ENCODE measurements around the gene GART.
A peak's percentile ranks its signal among the peaks of the same experiment; 100 is the strongest.

Gene GART

GRCh38 chr21:33546086-33546485, 4.2 kb upstream of the GART start:
- TF ChIP-seq CTCF (IDR thresholded peaks at IDR 0.05; ENCODE audit: insufficient read depth, low read length) (no peak), SPI1 (IDR thresholded peaks at IDR 0.05; ENCODE audit: borderline replicate concordance, low read depth) (peak; percentile 30; the same call in 1 of the 2 replicates)
- DNase-seq (ENCODE audit: low read depth in 1 of 2, low spot score in 1 of 2): peak in 1 of 2 experiments; percentile 64
- H3K4me3 ChIP-seq (replicated peaks; ENCODE audit: insufficient read depth, low read length): no peak overlapping the region
- H3K27me3 ChIP-seq (ENCODE audit: insufficient read depth, poor library complexity, severe bottlenecking): no peaks in the 10 kb centered on the region
- peak overlapping the region; percentile 98 for H3K27ac ChIP-seq (replicated peaks)

- no peak for DNase-seq (ENCODE audit: low read depth in 1 of 2, low spot score in 1 of 2)
- no peaks in the 10 kb centered on the region for H3K27me3 ChIP-seq (ENCODE audit: insufficient read depth, poor library complexity, severe bottlenecking)
- no peak for TF ChIP-seq GABPA (IDR thresholded peaks at IDR 0.05; ENCODE audit: low read depth)
- TF ChIP-seq CTCF (IDR thresholded peaks at IDR 0.05; ENCODE audit: insufficient read depth, low read length): no peak
- TF ChIP-seq REST (IDR thresholded peaks at IDR 0.05; ENCODE audit: insufficient replicate concordance, low read depth): no peak
- TF ChIP-seq SPI1 (IDR thresholded peaks at IDR 0.05; ENCODE audit: borderline replicate concordance, low read depth): no peak
- TF ChIP-seq POLR2AphosphoS5 (IDR thresholded peaks at IDR 0.05; ENCODE audit: low read depth): no peak
- H3K27ac ChIP-seq (replicated peaks): peak overlapping the region; percentile 98
- peak overlapping the region; percentile 72 for H3K4me3 ChIP-seq (replicated peaks; ENCODE audit: insufficient read depth, low read length)
Measured at GRCh38 chr21:33544451-33545195, 2.7 kb upstream of the GART start.

GRCh38 chr21:33543505-33544129, 1.7 kb upstream of the GART start:
- TF ChIP-seq CTCF (IDR thresholded peaks at IDR 0.05; ENCODE audit: insufficient read depth, low read length): no peak
- TF ChIP-seq POLR2AphosphoS5 (IDR thresholded peaks at IDR 0.05; ENCODE audit: low read depth): no peak
- no peak for TF ChIP-seq SPI1 (IDR thresholded peaks at IDR 0.05; ENCODE audit: borderline replicate concordance, low read depth)
- no peak for TF ChIP-seq GABPA (IDR thresholded peaks at IDR 0.05; ENCODE audit: low read depth)
- TF ChIP-seq REST (IDR thresholded peaks at IDR 0.05; ENCODE audit: insufficient replicate concordance, low read depth): no peak
- H3K27me3 ChIP-seq (ENCODE audit: insufficient read depth, poor library complexity, severe bottlenecking): no peaks in the 10 kb centered on the region
- peak overlapping the region; percentile 98 for H3K27ac ChIP-seq (replicated peaks)
- peak overlapping the region; percentile 72 for H3K4me3 ChIP-seq (replicated peaks; ENCODE audit: insufficient read depth, low read length)
- peak in 1 of 2 experiments; percentile 66 for DNase-seq (ENCODE audit: low read depth in 1 of 2, low spot score in 1 of 2)

Measured in HL-60 (cell line).